Colonic mucosa (tissue), 4 donors: ENCODE data around the gene ARHGEF35. TPM values are rescaled to one million over a fixed set of nuclear protein-coding genes. Genes with fewer than 3 reads are reported as not detected.
"Not testable (repeated sequence)": the region's sequence is repeated elsewhere in the genome, so short reads cannot be mapped to it uniquely, and the experiment has no call there.

Experiments used
- DNase-seq: peaks from one replicate; pipeline ENCODE4 v3.0.0-alpha.2; 2020
- H3K27ac ChIP-seq: fragments of 200-600 bp; one replicate; pipeline ENCODE4 v1.8.0; 2021
- H3K27me3 ChIP-seq: fragments of 200-600 bp; one replicate; pipeline ENCODE4 v1.8.0; 2021
- H3K36me3 ChIP-seq: fragments of 200-600 bp; one replicate; pipeline ENCODE4 v1.8.0; 2021
- H3K4me1 ChIP-seq: fragments of 200-600 bp; one replicate; pipeline ENCODE4 v1.8.0; 2021; ENCODE audit warnings: mild to moderate bottlenecking
- H3K4me3 ChIP-seq: fragments of 200-600 bp; one replicate; pipeline ENCODE4 v1.8.0; 2021
- H3K9ac ChIP-seq, 2 donors: one replicate each; pipeline ENCODE4 v1.7.0; 2013; ENCODE audit warnings: control low read depth in 2 of 2, low read depth in 2 of 2, low read length in 2 of 2
- H3K9me3 ChIP-seq: fragments of 200-600 bp; one replicate; pipeline ENCODE4 v1.8.0; 2021
- intact Hi-C: fragments of 100-400 bp; cut with DNase I; formaldehyde crosslinking; loops from one replicate; pipeline ENCODE4 v1.14.1; 2022
- total RNA-seq, 2 donors: library from RNA; stranded (reverse); fragmentation: NEBNext Ultra II Directional in 1 of 2; extraction: Animal tissue kit (Norgen Biotek cat#: 25700) in 1 of 2; gene quantifications; one replicate each; pipeline ENCODE4 v1.2.1, GENCODE V29; 2021
- donor health status: healthy.
- donor health status: DM: no; HTN: no; CAD: no.
- donor health status: DM: no; HTN: no; CAD: no.

Gene ARHGEF35
- 10 to 100 TPM; 14.0 to 57.0 TPM for total RNA-seq

DNA sequence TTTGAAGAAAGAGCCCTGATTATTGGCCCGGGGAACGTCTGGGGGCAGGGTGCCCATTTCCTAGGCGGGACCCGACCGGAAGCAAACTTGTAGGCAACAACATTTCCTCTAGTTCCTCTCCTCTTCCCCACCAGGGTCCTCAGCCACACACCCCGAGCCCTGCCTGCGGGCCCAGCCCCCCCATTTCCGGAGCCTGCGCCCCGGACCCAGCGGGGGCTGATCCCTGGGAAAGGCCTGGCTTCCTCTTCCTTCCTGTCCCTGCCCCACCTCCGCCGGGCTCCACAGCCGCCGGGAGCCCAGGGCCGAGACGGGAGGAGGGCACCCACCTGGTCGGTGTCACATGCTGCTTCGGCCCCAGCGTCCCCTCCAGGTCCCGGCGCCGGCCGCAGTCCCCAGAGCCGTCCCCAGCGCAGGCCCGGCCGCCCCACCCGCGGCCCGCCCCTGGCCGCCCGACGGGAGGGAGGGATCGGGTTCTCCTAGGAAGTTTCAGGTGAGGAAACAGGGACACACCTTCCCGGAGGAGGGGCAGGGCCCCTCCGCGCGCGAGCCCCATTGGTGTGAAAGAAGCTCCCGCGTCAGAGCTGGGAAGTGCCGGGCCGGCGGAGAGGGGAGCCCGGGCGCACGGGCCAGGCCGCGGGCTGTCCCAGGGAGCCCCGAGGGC is at the start of gene ARHGEF35:
ARHGEF35 (minus strand) TSS at position 622 of the 661 bp plus-strand sequence. CDS start 7,450 bp downstream, outside the sequence.
- H3K27ac ChIP-seq, H3K27me3 ChIP-seq, H3K4me3 ChIP-seq, H3K9me3 ChIP-seq, H3K4me1 ChIP-seq, intact Hi-C loops, H3K9ac ChIP-seq, DNase-seq, H3K36me3 ChIP-seq: not testable (repeated sequence)

DNA sequence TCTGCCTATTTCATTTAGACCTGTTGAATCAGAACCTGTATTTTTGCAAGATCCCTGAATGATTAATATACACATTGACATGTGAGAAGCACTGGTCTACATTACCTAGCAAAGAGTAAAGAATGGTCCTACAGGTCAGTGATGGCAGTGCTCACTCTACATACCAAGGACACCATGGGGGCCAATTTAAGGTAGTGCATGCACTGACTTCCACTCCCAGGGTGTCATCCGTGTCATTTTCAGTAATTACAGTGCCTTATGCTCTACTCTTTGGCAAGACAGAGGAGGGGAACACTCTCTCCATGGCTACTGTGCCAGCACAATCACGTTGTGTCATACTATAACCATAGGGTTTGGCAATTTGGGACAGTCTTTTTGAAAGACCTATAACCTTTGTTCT is 49.7 kb upstream of the ARHGEF35 start:
- intact Hi-C loops, DNase-seq, H3K27ac ChIP-seq, H3K36me3 ChIP-seq, H3K9me3 ChIP-seq, H3K27me3 ChIP-seq, H3K4me1 ChIP-seq, H3K4me3 ChIP-seq, H3K9ac ChIP-seq: not testable (repeated sequence)

DNA sequence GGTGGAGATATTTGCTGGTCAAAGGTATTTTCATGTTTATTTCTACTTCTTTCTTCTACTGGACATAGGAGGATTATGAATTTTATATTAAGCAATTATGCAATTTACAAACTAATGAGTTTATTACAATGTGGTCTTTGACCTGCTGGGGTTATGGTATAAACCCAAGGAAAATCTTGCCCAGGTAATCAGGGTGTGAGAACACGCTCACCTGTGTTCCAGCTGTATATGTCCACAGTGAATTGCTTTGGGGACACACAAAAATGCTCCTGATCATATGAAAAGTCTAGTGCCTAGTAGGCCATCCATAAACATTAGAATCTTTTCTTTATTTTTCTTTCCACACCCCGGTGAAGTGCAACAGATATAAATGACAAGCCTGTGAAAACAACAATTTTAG is 43.7 kb upstream of the ARHGEF35 start, which contains the start of gene OR2A42:
OR2A42 (minus strand) TSS at position 241 of the 400 bp plus-strand sequence. CDS start 6,762 bp downstream, outside the sequence.
- intact Hi-C loops, H3K27ac ChIP-seq, H3K36me3 ChIP-seq, H3K9me3 ChIP-seq, H3K4me3 ChIP-seq, H3K27me3 ChIP-seq, DNase-seq, H3K9ac ChIP-seq, H3K4me1 ChIP-seq: not testable (repeated sequence)

DNA sequence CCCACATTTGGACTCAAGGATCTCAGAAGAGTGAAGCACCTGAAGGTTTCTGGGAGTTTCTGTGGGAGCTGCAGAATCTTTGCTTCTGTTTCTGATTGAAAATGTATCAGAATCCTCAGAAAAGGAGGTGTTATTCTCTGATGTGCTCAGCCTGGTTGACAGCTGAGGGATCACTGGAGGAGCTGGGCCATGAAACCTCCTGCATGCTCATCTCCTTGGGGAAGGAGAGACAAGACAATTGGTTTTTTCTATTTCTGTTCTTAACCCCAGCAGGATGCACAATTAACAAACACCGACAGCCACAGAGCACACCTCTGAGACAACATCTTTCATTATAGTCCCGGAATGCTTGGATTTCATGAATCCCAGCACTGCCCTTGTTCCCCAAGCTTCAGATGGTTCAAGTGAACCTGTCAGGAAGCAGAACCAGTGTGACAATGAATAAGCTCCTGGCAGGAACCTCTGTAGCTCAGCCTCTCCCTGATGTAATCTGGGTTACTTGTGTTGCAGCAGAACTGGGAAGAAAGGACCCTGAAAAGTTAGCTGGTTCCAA is 43.0 kb upstream of the ARHGEF35 start:
- H3K4me1 ChIP-seq, H3K4me3 ChIP-seq, H3K27me3 ChIP-seq, H3K27ac ChIP-seq, DNase-seq, intact Hi-C loops, H3K9me3 ChIP-seq, H3K36me3 ChIP-seq, H3K9ac ChIP-seq: not testable (repeated sequence)

DNA sequence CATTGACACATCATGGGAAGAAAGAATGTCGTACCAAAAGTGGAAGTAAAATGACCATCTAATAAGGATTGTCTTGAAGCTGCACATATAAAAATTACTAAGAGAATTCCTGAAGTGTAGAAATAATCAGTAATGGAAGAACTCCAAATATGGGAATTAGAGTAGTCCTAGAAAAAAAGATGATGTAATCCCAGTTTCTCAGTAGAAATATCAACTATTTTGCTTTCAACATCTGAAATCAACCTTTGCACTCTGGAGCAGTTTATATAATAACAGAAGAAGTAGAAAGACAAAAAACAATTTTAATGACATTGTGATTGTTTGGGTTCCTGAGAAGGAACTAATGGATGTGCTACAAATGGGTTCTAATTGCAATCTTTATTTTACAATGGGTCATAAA is 37.4 kb upstream of the ARHGEF35 start:
- intact Hi-C loops, H3K4me1 ChIP-seq, H3K27me3 ChIP-seq, DNase-seq, H3K9me3 ChIP-seq, H3K27ac ChIP-seq, H3K36me3 ChIP-seq, H3K4me3 ChIP-seq, H3K9ac ChIP-seq: not testable (repeated sequence)

DNA sequence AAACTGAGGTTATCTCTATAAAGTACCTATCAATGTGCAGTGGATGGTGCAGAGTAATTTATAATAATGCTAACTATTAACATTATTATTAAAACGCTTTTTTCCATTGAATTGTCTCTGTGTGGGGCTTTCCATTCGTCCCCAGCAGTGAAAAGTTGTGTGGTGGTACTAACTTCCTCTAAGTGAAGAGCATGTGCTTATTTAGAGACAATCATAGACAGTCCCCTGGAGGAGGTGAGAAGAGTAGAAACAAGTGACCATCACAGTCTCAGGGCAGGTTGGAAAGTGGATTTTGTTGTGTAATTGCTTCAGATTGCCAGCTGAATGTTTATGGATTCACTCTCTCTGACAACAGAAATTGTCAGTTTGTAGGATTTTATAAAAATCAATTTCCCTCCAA is 35.4 kb upstream of the ARHGEF35 start:
- H3K4me3 ChIP-seq, DNase-seq, H3K4me1 ChIP-seq, H3K27me3 ChIP-seq, H3K9me3 ChIP-seq, intact Hi-C loops, H3K27ac ChIP-seq, H3K36me3 ChIP-seq, H3K9ac ChIP-seq: not testable (repeated sequence)

DNA sequence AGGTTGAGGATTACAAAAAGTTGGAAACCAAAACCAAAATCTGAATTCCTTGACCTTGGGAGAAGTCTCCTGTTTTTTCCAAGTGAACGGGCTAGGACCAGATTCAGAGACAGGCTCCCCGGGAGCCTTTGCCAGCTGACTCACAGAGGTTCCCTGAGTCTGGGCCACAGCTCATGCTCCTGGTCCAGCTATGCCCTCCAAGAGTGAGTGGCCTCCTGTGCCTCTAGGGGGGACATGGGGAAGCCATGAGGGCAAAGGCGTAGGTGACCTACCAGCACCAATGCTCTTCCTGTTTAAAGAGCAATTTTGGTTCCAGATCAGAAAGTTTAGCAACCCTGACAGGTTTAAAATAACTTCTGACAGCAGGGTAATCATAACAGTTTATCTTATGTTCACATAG is 33.2 kb upstream of the ARHGEF35 start:
- H3K9me3 ChIP-seq, H3K9ac ChIP-seq, DNase-seq, H3K4me3 ChIP-seq, H3K27me3 ChIP-seq, intact Hi-C loops, H3K27ac ChIP-seq, H3K36me3 ChIP-seq, H3K4me1 ChIP-seq: not testable (repeated sequence)

DNA sequence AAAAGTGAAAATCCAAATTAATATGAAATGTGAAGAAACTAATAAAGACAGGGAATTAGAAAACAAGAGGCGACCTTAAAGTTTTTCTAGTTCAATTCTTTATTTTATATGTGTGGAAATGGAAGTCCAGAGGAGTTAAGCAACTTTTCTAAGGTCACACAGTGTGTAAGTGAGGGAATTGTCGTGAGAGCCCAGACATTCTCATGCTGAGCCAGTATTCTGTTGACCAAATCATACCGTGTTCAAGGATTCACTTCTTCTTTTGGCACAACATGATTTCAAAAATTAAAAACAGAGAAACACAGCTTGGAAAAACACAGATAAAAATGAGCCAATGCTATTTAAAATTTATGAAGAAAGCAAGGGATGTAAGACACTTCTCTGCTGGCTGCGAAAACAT is 31.2 kb upstream of the ARHGEF35 start:
- intact Hi-C loops, H3K9me3 ChIP-seq, H3K4me1 ChIP-seq, H3K4me3 ChIP-seq, H3K27me3 ChIP-seq, H3K9ac ChIP-seq, H3K36me3 ChIP-seq, DNase-seq, H3K27ac ChIP-seq: not testable (repeated sequence)

DNA sequence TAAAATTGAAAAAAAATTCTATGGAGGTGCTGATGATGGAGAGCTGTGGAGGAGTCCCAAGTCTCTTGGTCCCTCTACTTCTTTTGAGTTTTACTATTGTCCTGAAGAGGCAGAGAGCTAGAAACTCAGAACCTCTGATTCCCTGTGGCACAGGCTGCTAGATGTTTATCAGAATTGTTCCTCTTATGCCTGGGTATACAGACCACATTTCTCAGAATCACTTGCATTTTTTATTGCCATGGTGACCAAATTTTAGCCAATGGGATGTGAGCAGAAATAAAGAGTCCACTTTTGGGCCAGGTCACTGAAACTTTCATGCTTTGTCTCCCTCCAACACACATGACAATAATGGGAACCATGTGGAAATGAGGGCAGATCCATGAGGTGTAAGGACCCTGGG is 28.0 kb upstream of the ARHGEF35 start:
- H3K4me3 ChIP-seq, DNase-seq, intact Hi-C loops, H3K27me3 ChIP-seq, H3K4me1 ChIP-seq, H3K36me3 ChIP-seq, H3K9me3 ChIP-seq, H3K27ac ChIP-seq, H3K9ac ChIP-seq: not testable (repeated sequence)

DNA sequence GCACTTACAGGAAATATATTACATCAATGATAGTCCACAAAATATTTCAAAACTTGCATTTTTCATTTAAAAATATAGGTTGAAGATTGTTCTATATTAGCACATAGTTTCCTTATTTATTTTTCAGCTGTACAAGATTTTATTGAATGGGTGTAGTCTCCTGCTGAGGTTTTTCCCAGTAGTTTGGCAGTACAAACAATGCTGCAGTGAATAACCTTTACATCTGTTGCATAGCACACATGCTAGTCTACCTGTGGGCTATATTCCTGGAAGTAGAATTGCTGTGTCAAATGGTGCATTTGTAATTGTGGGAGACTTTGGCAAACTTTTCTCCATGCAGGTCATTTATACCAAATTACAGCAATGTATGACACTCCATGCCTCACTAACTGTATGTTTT is 24.9 kb upstream of the ARHGEF35 start:
- H3K36me3 ChIP-seq, H3K27me3 ChIP-seq, H3K4me3 ChIP-seq, intact Hi-C loops, H3K9ac ChIP-seq, H3K4me1 ChIP-seq, DNase-seq, H3K9me3 ChIP-seq, H3K27ac ChIP-seq: not testable (repeated sequence)

DNA sequence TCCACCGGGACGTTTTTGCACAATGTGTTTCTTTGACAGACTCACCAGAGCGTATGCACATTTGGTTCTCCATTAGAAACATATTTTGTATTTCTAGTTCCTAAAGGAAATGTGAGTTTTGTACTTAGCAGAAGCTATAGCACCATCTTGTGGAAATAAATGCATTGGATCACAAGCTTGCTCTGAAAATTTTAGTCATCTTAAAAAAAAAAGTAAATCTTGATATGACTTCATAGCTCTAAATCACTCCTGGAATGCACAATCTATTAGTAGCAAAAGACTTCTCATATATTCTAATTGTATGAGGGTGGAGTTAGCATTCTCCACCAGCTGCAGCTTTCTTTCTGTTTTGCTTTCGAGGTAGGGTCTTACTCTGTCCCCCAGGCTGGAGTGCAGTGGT is 23.5 kb upstream of the ARHGEF35 start:
- H3K4me3 ChIP-seq, H3K9ac ChIP-seq, intact Hi-C loops, H3K9me3 ChIP-seq, H3K4me1 ChIP-seq, DNase-seq, H3K27ac ChIP-seq, H3K27me3 ChIP-seq, H3K36me3 ChIP-seq: not testable (repeated sequence)

DNA sequence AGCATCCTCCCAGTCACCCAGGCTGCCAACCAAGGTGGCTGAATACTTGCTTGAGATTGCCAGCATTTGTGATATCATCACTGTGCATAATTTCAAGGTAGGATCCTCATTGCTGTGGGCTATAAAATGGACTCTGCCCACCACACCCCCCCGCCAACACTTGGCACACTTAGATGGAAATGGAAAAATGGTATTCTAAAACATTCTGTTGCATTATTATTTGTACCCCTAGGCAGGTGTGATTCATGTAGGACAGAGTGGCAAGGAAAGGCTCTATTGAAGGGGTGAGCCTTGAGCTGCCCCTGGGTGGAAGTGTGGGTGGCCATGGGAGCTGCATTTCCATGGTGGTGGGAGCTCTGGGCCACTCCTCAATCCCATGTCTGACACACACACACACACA is 22.9 kb upstream of the ARHGEF35 start:
- H3K36me3 ChIP-seq, H3K27ac ChIP-seq, H3K27me3 ChIP-seq, H3K4me1 ChIP-seq, H3K4me3 ChIP-seq, H3K9ac ChIP-seq, intact Hi-C loops, DNase-seq, H3K9me3 ChIP-seq: not testable (repeated sequence)

DNA sequence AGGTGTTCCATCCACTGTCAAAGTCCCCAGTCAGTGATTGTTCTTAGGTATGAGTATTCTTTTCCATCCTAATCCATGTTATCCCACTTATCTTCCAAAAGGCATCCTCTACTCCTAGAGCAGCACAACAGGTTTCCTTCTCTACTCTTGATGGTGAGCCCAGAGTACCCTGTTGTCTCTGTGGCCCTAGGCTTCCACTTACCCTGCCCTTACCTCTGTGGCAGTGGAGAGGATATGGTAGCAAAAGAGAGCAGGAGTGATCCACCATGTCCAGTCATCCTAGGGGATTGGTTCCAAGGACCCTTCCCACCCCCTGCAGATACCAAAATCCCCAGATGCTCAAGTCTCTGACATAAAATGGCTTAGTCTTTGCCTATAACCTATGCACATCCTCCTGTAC is 21.6 kb upstream of the ARHGEF35 start:
- H3K27ac ChIP-seq, H3K4me3 ChIP-seq, H3K36me3 ChIP-seq, H3K4me1 ChIP-seq, H3K9me3 ChIP-seq, intact Hi-C loops, DNase-seq, H3K9ac ChIP-seq, H3K27me3 ChIP-seq: not testable (repeated sequence)

DNA sequence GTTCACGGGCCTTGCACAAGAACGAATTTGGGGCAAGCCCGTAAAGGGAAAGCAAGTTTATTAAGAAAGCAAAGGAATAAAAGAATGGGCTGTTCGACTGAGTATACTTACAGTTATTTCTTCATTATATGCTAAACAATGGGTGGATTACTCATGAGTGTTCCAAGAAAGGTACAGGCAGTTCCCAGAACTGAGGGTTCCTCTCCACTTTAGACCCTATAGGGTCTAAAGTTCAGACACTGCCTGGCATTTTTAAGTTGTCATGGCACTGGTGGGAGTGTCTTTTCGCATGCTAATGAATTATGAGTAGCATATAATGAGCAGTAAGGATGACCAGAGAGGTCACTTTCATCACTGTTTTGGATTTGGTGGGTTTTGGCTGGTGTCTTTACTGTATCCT is 9.7 kb upstream of the ARHGEF35 start:
- H3K27ac ChIP-seq, H3K27me3 ChIP-seq, H3K9me3 ChIP-seq, intact Hi-C loops, H3K4me3 ChIP-seq, H3K36me3 ChIP-seq, H3K4me1 ChIP-seq, H3K9ac ChIP-seq, DNase-seq: not testable (repeated sequence)
